ENCODE measurements around the gene TXNRD1.

- TF ChIP-seq POLR2A (IDR thresholded peaks at IDR 0.05), result no peak
- no peak for TF ChIP-seq CTCF (IDR thresholded peaks at IDR 0.05)
These were observed 34.3 kb downstream of the TXNRD1 start for GRCh38 chr12:104249898-104250297.

Measured in body of pancreas (tissue), 4 donors.